Measurements from ENCODE around the gene LIN7C. TPM values are rescaled to one million over a fixed set of nuclear protein-coding genes. Genes with fewer than 3 reads are reported as not detected.

The LIN7C gene
- polyA plus RNA-seq, 1 donor (not counting 4 experiments of a cell fraction or from before 2014, with no cell fraction given): 23.0 TPM

DNA sequence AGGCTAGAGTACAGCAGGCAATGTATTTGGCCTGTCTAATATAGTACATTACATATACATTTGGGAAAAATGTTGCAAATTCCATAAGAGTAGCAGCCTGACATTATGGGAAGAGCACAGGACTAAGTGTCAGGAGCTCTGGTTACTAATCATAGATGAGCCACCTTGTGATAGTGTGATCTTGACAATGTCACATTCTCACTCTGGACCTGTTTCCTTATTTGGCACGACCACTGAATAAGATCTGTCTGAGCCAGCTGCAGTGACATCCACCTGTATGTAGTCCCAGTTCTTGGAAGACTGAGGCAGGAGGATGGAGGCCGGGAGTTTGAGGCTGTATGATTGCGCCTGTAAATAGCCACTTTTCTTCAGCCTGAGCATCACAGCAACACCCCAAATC is 5.7 kb upstream of the LIN7C start:
- Histone ChIP-seq H3K4me3 (ENCODE audit: control insufficient read depth in 2 of 3, extremely low read depth in 1 of 3, insufficient read depth in 2 of 3, low read depth in 1 of 3, low read length in 3 of 3) (no peak overlapping the region), H3K27ac (ENCODE audit: control insufficient read depth, insufficient read depth, low read length) (no peak overlapping the region), H3K36me3 (ENCODE audit: control insufficient read depth in 2 of 2, extremely low read depth in 1 of 2, insufficient read depth in 2 of 2, low read length in 2 of 2) (no peaks in the 10 kb centered on the region), H3K4me1 (ENCODE audit: control insufficient read depth, extremely low read depth, insufficient read depth, low read length) (peaks cover 6% of the 10 kb centered on the region), H3K9me3 (ENCODE audit: control insufficient read depth, low read depth, low read length) (no peaks in the 10 kb centered on the region), H2AFZ (ENCODE audit: control insufficient read depth, low read length) (no peak overlapping the region), H3K9me1 (ENCODE audit: control insufficient read depth, extremely low read depth, insufficient read depth, low read length) (no peaks in the 10 kb centered on the region), H3K9ac (ENCODE audit: control insufficient read depth, extremely low read depth, insufficient read depth, low read length) (no peak overlapping the region), H4K20me1 (ENCODE audit: control insufficient read depth, extremely low read depth, insufficient read depth, low read length) (no peaks in the 10 kb centered on the region), H3K79me2 (ENCODE audit: control insufficient read depth, insufficient read depth, low read length) (peaks cover 4% of the 10 kb centered on the region), H3K27me3 (ENCODE audit: control insufficient read depth, extremely low read depth, insufficient read depth, low read length) (no peaks in the 10 kb centered on the region), H3K4me2 (ENCODE audit: control insufficient read depth, extremely low read depth, insufficient read depth, low read depth, low read length) (no peak overlapping the region)
- DNase-seq (ENCODE audit: low read depth, low spot score): no peak
- no peak for FAIRE-seq
- dilution Hi-C loops (cut with MboI; ENCODE audit: extremely low pct_ligation_motif_present, low sequenced_read_pairs): no loop called here
- no peak for TF ChIP-seq EZH2 (IDR thresholded peaks at IDR 0.05; ENCODE audit: low read length)
- TF ChIP-seq, protein P1, sequence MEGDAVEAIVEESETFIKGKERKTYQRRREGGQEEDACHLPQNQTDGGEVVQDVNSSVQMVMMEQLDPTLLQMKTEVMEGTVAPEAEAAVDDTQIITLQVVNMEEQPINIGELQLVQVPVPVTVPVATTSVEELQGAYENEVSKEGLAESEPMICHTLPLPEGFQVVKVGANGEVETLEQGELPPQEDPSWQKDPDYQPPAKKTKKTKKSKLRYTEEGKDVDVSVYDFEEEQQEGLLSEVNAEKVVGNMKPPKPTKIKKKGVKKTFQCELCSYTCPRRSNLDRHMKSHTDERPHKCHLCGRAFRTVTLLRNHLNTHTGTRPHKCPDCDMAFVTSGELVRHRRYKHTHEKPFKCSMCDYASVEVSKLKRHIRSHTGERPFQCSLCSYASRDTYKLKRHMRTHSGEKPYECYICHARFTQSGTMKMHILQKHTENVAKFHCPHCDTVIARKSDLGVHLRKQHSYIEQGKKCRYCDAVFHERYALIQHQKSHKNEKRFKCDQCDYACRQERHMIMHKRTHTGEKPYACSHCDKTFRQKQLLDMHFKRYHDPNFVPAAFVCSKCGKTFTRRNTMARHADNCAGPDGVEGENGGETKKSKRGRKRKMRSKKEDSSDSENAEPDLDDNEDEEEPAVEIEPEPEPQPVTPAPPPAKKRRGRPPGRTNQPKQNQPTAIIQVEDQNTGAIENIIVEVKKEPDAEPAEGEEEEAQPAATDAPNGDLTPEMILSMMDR (optimal IDR thresholded peaks at IDR 0.05 in 1 of 3, IDR thresholded peaks at IDR 0.05 in 1 of 3, conservative IDR thresholded peaks at IDR 0.05 in 1 of 3; ENCODE audit: extremely low read depth in 1 of 3, insufficient read depth in 2 of 3, low read length in 3 of 3): no peak

DNA sequence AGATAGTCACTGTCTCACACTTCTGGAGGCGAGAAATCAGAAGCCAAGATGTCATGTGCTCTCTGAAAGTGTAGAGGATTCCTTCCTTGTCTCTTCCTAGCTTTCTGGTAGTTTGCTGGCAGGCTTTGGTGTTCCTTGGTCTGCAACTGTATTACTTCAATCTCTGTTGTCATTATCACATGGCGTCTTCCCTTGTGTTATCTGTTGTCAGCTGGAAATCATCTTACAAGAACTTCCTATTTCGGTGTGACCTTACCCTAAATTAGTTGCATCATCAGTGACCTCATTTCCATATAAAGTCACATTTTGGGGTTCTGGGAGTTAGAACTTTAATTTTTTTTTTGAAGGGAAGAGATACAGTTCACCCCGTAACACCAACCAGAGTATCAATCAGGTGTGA is 3.3 kb upstream of the LIN7C start:
- DNase-seq (ENCODE audit: low read depth, low spot score) (no peak), FAIRE-seq (no peak)
- Histone ChIP-seq H3K4me1 (ENCODE audit: control insufficient read depth, extremely low read depth, insufficient read depth, low read length) (peaks cover 15% of the 10 kb centered on the region), H3K9ac (ENCODE audit: control insufficient read depth, extremely low read depth, insufficient read depth, low read length) (no peak overlapping the region), H3K9me3 (ENCODE audit: control insufficient read depth, low read depth, low read length) (no peaks in the 10 kb centered on the region), H3K36me3 (ENCODE audit: control insufficient read depth in 2 of 2, extremely low read depth in 1 of 2, insufficient read depth in 2 of 2, low read length in 2 of 2) (no peaks in the 10 kb centered on the region), H4K20me1 (ENCODE audit: control insufficient read depth, extremely low read depth, insufficient read depth, low read length) (no peaks in the 10 kb centered on the region), H3K4me2 (ENCODE audit: control insufficient read depth, extremely low read depth, insufficient read depth, low read depth, low read length) (no peak overlapping the region), H3K4me3 (ENCODE audit: control insufficient read depth in 2 of 3, extremely low read depth in 1 of 3, insufficient read depth in 2 of 3, low read depth in 1 of 3, low read length in 3 of 3) (no peak overlapping the region), H3K27ac (ENCODE audit: control insufficient read depth, insufficient read depth, low read length) (no peak overlapping the region), H3K27me3 (ENCODE audit: control insufficient read depth, extremely low read depth, insufficient read depth, low read length) (no peaks in the 10 kb centered on the region), H3K9me1 (ENCODE audit: control insufficient read depth, extremely low read depth, insufficient read depth, low read length) (no peaks in the 10 kb centered on the region), H2AFZ (ENCODE audit: control insufficient read depth, low read length) (no peak overlapping the region), H3K79me2 (ENCODE audit: control insufficient read depth, insufficient read depth, low read length) (peaks cover 26% of the 10 kb centered on the region)
- TF ChIP-seq, protein P1 (optimal IDR thresholded peaks at IDR 0.05 in 1 of 3, IDR thresholded peaks at IDR 0.05 in 1 of 3, conservative IDR thresholded peaks at IDR 0.05 in 1 of 3; ENCODE audit: extremely low read depth in 1 of 3, insufficient read depth in 2 of 3, low read length in 3 of 3): no peak
- TF ChIP-seq EZH2 (IDR thresholded peaks at IDR 0.05; ENCODE audit: low read length): no peak
- dilution Hi-C loops (cut with MboI; ENCODE audit: extremely low pct_ligation_motif_present, low sequenced_read_pairs): no loop called here

Measured in keratinocyte (primary cell).